Esophagus muscularis mucosa (tissue), 3 donors: ENCODE results near the gene ZNF540.

Experiments used
- POLR2AphosphoS5 ChIP-seq, 2 donors: sonication (generic); formaldehyde crosslinking; IDR thresholded peaks; one replicate each; pipeline ENCODE4 v1.6.1; 2017; ENCODE audit warnings: antibody characterized with exemption in 2 of 2
- TF ChIP-seq, protein P1 (sequence below), 3 experiments: fragments of 200-600 bp in 2 of 3; fragments of 450-650 bp in 1 of 3; sonication (generic) in 2 of 3; IDR thresholded peaks; one replicate each; pipeline ENCODE4 v1.5.1; 2017 to 2019; ENCODE audit warnings: antibody characterized with exemption in 3 of 3, mild to moderate bottlenecking in 2 of 3, moderate library complexity in 1 of 3

DNA sequence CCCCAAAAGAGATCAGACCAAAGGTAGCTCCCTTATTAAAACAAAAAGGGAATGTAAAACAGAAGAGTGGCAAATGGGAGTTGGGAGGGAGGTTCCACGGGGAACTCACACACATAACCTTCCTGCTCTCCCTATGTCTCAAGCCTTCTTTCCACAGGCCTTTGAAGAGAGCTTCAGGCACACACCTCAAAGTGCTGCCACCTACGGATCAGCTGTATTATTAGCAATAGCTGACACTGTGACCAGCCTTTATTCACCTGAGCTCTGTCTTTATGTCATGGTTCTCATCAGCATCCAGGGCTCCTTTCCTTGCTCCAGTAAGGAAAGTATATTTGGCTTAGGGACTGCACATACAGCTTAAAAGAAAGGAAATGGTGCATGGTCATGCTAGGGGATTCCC lies 11.3 kb upstream of the ZNF540 start:
- no peak for TF ChIP-seq POLR2AphosphoS5 (IDR thresholded peaks at IDR 0.05)
- TF ChIP-seq, protein P1, sequence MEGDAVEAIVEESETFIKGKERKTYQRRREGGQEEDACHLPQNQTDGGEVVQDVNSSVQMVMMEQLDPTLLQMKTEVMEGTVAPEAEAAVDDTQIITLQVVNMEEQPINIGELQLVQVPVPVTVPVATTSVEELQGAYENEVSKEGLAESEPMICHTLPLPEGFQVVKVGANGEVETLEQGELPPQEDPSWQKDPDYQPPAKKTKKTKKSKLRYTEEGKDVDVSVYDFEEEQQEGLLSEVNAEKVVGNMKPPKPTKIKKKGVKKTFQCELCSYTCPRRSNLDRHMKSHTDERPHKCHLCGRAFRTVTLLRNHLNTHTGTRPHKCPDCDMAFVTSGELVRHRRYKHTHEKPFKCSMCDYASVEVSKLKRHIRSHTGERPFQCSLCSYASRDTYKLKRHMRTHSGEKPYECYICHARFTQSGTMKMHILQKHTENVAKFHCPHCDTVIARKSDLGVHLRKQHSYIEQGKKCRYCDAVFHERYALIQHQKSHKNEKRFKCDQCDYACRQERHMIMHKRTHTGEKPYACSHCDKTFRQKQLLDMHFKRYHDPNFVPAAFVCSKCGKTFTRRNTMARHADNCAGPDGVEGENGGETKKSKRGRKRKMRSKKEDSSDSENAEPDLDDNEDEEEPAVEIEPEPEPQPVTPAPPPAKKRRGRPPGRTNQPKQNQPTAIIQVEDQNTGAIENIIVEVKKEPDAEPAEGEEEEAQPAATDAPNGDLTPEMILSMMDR (IDR thresholded peaks at IDR 0.05): no peak
